DOHH2 (cell line): ENCODE data around the gene GPR171.

Experiments
- CTCF ChIP-seq: fragments of 200-600 bp; sonication (generic); IDR thresholded peaks from one replicate; pipeline ENCODE4 v1.5.1; 2014; ENCODE audit warnings: antibody characterized with exemption, mild to moderate bottlenecking, low read depth, low read length; ENCODE audit not compliant: poor library complexity, severe bottlenecking
- EZH2phosphoT487 ChIP-seq: fragments of 200-600 bp; sonication (generic); IDR thresholded peaks from 2 replicates; pipeline ENCODE4 v1.6.1; 2017; ENCODE audit warnings: borderline replicate concordance, mild to moderate bottlenecking, antibody characterized with exemption, low read length, moderate library complexity, mixed read lengths

GRCh38 chr3:151219056-151219455 lies 16.0 kb upstream of the GPR171 start:
- no peak for TF ChIP-seq CTCF
- no peak for TF ChIP-seq EZH2phosphoT487
